Choroid plexus epithelial cell (primary cell): ENCODE results near the gene MON2.

ENCODE experiments used
- DNase-seq: peaks from one replicate; pipeline ENCODE4 v3.0.0-alpha.2; 2010; ENCODE audit warnings: low read depth
- H3K4me3 ChIP-seq: 2 replicates; pipeline ENCODE4 v1.5.1; 2011; ENCODE audit warnings: low read depth, mild to moderate bottlenecking, control low read depth, low read length, moderate library complexity
- TF ChIP-seq, protein P1 (sequence below): conservative IDR thresholded peaks from 2 replicates; pipeline ENCODE4 v1.5.1; 2011; ENCODE audit warnings: low read depth, mild to moderate bottlenecking, control low read depth, inconsistent platforms, low read length, moderate library complexity

Gene MON2

DNA sequence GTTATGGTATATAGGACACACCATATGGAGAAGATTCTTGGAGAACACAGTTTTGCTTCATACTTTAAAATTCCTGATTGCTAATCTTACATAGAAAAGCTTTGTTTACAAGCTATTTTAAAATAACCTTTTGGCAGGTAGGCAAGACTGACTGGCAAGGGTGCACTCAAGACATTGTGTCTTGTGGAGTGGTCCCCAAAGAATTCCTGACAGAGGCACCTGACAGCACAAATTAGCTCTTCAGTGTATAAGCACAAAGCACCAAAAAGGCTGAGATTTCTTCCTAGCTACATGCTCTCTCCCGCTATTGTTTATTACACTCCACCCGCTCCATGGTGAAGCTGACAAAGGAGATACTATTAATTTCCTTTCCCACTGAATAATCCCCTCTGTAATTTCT lies 139.4 kb downstream of the MON2 start:
- no peak for DNase-seq
- TF ChIP-seq, protein P1, sequence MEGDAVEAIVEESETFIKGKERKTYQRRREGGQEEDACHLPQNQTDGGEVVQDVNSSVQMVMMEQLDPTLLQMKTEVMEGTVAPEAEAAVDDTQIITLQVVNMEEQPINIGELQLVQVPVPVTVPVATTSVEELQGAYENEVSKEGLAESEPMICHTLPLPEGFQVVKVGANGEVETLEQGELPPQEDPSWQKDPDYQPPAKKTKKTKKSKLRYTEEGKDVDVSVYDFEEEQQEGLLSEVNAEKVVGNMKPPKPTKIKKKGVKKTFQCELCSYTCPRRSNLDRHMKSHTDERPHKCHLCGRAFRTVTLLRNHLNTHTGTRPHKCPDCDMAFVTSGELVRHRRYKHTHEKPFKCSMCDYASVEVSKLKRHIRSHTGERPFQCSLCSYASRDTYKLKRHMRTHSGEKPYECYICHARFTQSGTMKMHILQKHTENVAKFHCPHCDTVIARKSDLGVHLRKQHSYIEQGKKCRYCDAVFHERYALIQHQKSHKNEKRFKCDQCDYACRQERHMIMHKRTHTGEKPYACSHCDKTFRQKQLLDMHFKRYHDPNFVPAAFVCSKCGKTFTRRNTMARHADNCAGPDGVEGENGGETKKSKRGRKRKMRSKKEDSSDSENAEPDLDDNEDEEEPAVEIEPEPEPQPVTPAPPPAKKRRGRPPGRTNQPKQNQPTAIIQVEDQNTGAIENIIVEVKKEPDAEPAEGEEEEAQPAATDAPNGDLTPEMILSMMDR = no peak
- H3K4me3 ChIP-seq = no peak overlapping the region

- TF ChIP-seq, protein P1 = no peak
- H3K4me3 ChIP-seq = no peak overlapping the region
- DNase-seq = no peak
Measured at GRCh38 chr12:62606654-62607053, 140.0 kb downstream of the MON2 start.

DNA sequence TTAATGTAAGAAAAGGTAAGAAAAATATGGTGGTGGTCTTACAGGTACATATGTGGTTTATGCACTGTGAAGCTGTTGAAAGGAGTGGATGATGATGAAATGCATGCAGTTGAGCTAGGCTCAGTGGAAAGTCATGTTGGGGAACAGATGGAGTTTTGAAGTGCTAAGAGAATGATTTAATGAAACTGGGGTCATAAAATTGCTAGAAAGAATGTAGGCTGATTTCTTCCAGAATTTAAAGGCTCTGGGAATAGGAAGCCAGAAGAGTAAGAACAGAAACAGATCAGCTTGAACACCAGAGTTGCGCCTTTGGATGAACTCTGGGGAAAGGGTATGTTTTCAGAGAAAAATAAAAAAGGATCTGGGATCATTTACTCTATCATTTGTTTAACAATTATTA lies 146.5 kb downstream of the MON2 start:
- TF ChIP-seq, protein P1 = no peak

DNA sequence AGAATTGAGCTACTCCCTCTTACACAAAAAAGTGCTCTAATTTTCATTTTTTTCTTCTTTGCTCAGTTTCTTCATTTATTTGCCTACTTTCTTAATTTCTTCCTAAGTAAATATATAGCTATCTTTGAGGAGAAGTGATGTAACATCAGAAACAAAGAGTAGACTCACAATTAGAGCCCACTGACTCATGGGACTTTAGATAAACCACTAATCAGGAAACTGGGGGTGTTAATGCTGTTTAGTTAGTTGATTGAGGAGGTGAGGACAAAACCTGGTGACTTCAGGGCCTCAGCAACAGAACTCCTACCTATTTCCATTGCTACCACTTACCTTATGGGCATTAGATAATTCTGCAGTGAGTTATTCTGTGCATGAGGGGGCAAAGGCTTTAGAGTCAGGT lies 151.7 kb downstream of the MON2 start:
- no peak overlapping the region for H3K4me3 ChIP-seq
- TF ChIP-seq, protein P1 = no peak
- DNase-seq = no peak

More for the DNA sequence above, 146.5 kb downstream of the MON2 start:
- DNase-seq = no peak
- H3K4me3 ChIP-seq = no peak overlapping the region

DNA sequence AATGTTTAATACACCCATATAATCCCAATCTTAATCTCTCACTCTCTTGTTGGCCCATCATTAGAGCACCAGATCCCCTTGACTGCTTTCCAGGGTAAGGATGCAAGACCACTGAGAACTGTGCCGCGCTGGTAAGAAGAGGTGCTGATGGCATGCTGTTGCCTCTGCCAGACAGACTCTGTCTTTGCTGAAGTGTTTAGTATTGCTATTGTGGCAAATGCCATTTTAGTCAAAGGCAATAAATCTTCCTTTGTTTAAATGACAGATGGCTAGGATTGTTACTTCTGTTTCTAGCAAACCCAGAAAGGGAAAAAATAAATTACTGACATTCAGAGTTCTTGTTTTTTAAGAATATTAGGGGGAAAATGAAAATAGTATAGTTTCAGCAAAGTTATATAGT lies 152.3 kb downstream of the MON2 start:
- TF ChIP-seq, protein P1 = no peak
- no peak for DNase-seq
- H3K4me3 ChIP-seq = no peak overlapping the region

DNA sequence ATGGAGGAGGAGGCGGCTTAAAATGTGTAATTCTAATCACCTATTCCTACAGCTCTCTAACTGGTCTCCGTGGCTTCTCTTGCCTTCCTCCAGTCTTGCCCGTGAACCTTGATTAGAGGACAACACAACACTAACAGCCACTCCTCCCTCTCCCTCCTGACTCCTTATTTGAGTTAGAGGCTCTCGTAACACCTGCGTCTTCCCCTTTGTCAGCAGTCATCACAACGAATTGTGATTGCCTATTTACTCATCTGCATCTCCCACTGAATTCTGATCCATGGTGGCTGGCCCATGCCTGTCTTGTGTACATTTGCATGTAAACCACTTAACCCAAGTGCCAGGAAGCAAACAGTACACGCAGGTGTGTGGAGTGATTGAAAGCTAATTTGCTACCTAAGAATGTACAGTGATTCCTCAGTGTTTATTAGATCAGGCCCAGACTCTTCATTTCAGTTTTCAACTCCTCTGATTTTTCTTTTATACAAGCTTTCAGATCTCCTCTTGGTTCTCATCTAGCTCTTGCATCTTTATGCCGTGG lies 154.5 kb downstream of the MON2 start:
- H3K4me3 ChIP-seq = no peak overlapping the region
- TF ChIP-seq, protein P1 = no peak
- DNase-seq = no peak

- H3K4me3 ChIP-seq = no peak overlapping the region
- TF ChIP-seq, protein P1 = peak; percentile 7
- no peak for DNase-seq
Measured at GRCh38 chr12:62622177-62622576, 155.6 kb downstream of the MON2 start.
